GM18507 (cell line): ENCODE results near the gene HSD17B12.

Experiments
- DNase-seq: peaks from one replicate; pipeline ENCODE4 v3.0.0; 2011; ENCODE audit warnings: low read depth; ENCODE audit not compliant: insufficient read length; ENCODE audit errors: extremely low spot score
- FAIRE-seq: peaks from 2 replicates; lab custom pipeline; 2011; peaks lifted over from hg19 to GRCh38; lab: Jason Lieb, UNC

HSD17B12 gene

GRCh38 chr11:43837879-43838278 is 157.3 kb downstream of the HSD17B12 start:
- DNase-seq (no peak), FAIRE-seq (no peak)

GRCh38 chr11:43842021-43842420 is 161.5 kb downstream of the HSD17B12 start:
- no peak for FAIRE-seq
- DNase-seq: no peak

- DNase-seq (no peak), FAIRE-seq (no peak)
Observed at GRCh38 chr11:43845816-43846215, 165.3 kb downstream of the HSD17B12 start.

- DNase-seq (peak; percentile 35), FAIRE-seq (peak; percentile 90)
Observed at GRCh38 chr11:43852057-43852636, 171.6 kb downstream of the HSD17B12 start.

- FAIRE-seq: no peak
Observed at GRCh38 chr11:43853781-43854180, 173.2 kb downstream of the HSD17B12 start.

GRCh38 chr11:43856993-43857392 is 176.5 kb downstream of the HSD17B12 start:
- no peak for DNase-seq

More at GRCh38 chr11:43853781-43854180, 173.2 kb downstream of the HSD17B12 start:
- DNase-seq: no peak

GRCh38 chr11:43861141-43861540 is 180.6 kb downstream of the HSD17B12 start:
- no peak for DNase-seq
- FAIRE-seq: no peak

More at GRCh38 chr11:43856993-43857392, 176.5 kb downstream of the HSD17B12 start:
- no peak for FAIRE-seq

- FAIRE-seq (no peak), DNase-seq (no peak)
Observed at GRCh38 chr11:43866520-43866919, 186.0 kb downstream of the HSD17B12 start.

- DNase-seq (no peak), FAIRE-seq (no peak)
Observed at GRCh38 chr11:43866969-43867368, 186.4 kb downstream of the HSD17B12 start.

- DNase-seq (peak; percentile 72), FAIRE-seq (peak; percentile 98)
Observed at GRCh38 chr11:43868852-43869567, 188.5 kb downstream of the HSD17B12 start.

GRCh38 chr11:43871051-43871450 is 190.5 kb downstream of the HSD17B12 start:
- no peak for FAIRE-seq
- DNase-seq: no peak

GRCh38 chr11:43872995-43873394 is 192.5 kb downstream of the HSD17B12 start:
- no peak for FAIRE-seq

GRCh38 chr11:43874078-43874477 is 193.5 kb downstream of the HSD17B12 start:
- FAIRE-seq (no peak), DNase-seq (no peak)

More at GRCh38 chr11:43872995-43873394, 192.5 kb downstream of the HSD17B12 start:
- DNase-seq: no peak

GRCh38 chr11:43874738-43875137 is 194.2 kb downstream of the HSD17B12 start:
- FAIRE-seq (peak; percentile 81), DNase-seq (no peak)

GRCh38 chr11:43879789-43880639 is 199.5 kb downstream of the HSD17B12 start:
- FAIRE-seq (no peak), DNase-seq (no peak)

GRCh38 chr11:43880640-43881159 is 200.2 kb downstream of the HSD17B12 start, which contains the start of gene ALKBH3:
Gene ALKBH3, plus strand, starts transcription at chr11:43880831. Its CDS starts 1,822 bp downstream, at chr11:43882653.
- DNase-seq (peak; percentile 75), FAIRE-seq (peak; percentile 95)

GRCh38 chr11:43892851-43893250 is 212.3 kb downstream of the HSD17B12 start:
- DNase-seq (no peak), FAIRE-seq (no peak)

GRCh38 chr11:43894546-43894945 is 214.0 kb downstream of the HSD17B12 start:
- DNase-seq: no peak
- FAIRE-seq: no peak

GRCh38 chr11:43895601-43896000 is 215.1 kb downstream of the HSD17B12 start:
- DNase-seq: no peak
- FAIRE-seq: no peak

GRCh38 chr11:43898574-43898973 is 218.0 kb downstream of the HSD17B12 start:
- no peak for FAIRE-seq
- no peak for DNase-seq
